T-helper 1 cell treated with Interleukin-12 subunit alpha and Interleukin-12 subunit beta and Interleukin-4 antibody, amounts not matched to agents 30 ng/mL and 1 ng/mL, for 36 hours (primary cell): Measurements from ENCODE around the gene FUT4. TPM values are rescaled to one million over a fixed set of nuclear protein-coding genes. Genes with fewer than 3 reads are reported as not detected.

ENCODE experiments used
- intact Hi-C: fragments of 100-400 bp; cut with micrococcal nuclease; formaldehyde crosslinking; loops from one replicate; pipeline ENCODE4 v1.15.1; 2024
- total RNA-seq: library from RNA; stranded (reverse); gene quantifications from 2 replicates; pipeline ENCODE4 v1.2.3, GENCODE V29; 2022

Gene FUT4
- total RNA-seq, 1 donor from 2014 or later, result 7.1 TPM

GRCh38 chr11:94597896-94598295 lies 54.2 kb downstream of the FUT4 start:
- intact Hi-C loops, result no loop called here

Other genes starting within 250 kb of the FUT4 start
- gene IZUMO1R, start 239.3 kb upstream of the FUT4 start, total RNA-seq, result not detected in 2 replicates
- 0.05 and 0.10 TPM in 2 replicates for gene GPR83, start 142.5 kb upstream of the FUT4 start, total RNA-seq
- gene MRE11, start 50.1 kb upstream of the FUT4 start, total RNA-seq, result 35.8 and 36.4 TPM in 2 replicates
- 22.8 and 25.0 TPM in 2 replicates for gene ANKRD49, start 49.9 kb upstream of the FUT4 start, total RNA-seq
- gene C11orf97, start 31.5 kb upstream of the FUT4 start, total RNA-seq, result not detected in 2 replicates
- 0.69 and 1.0 TPM in 2 replicates for gene PIWIL4, start 23.4 kb downstream of the FUT4 start, total RNA-seq
- 2.7 and 2.9 TPM in 2 replicates for gene AMOTL1, start 224.4 kb downstream of the FUT4 start, total RNA-seq